T-cell (primary cell): ENCODE measurements around the gene EEF1A1. TPM values are rescaled to one million over a fixed set of nuclear protein-coding genes. Genes with fewer than 3 reads are reported as not detected.

Experiments used
- ATAC-seq, 4 experiments: fragments of 200-7000 bp in 3 of 4; fragments of 150-1000 bp in 1 of 4; cut with Tn5 transposase; replicated peaks in 1 of 4; 1 replicate in 3 of 4; 2 replicates in 1 of 4; pipeline ENCODE4 v1.10.0; 2021; ENCODE audit warnings: moderate library complexity in 3 of 4, mild to moderate bottlenecking in 2 of 4, moderate number of reproducible peaks in 1 of 4
- CTCF ChIA-PET, 2 donors: fragments of 300-600 bp; sonication (Branson Sonifier 250); formaldehyde crosslinking; loops; one replicate each; lab custom pipeline; 2022; ENCODE audit warnings: antibody characterized with exemption in 2 of 2; lab: Charles Lee
- POLR2A ChIA-PET, 2 donors: fragments of 300-600 bp; sonication (Branson Sonifier 250); formaldehyde crosslinking; loops; one replicate each; lab custom pipeline; 2022; ENCODE audit warnings: antibody characterized with exemption in 2 of 2; lab: Charles Lee
- DNase-seq, 35 experiments: peaks; one replicate each; pipeline versions ENCODE4 v3.0.0 to v3.0.0-alpha.2; 2013 to 2023
- H3K27ac ChIP-seq: one replicate; pipeline ENCODE4 v1.5.1; 2013; ENCODE audit warnings: low read length
- H3K27me3 ChIP-seq, 2 experiments: replicated peaks in 1 of 2; 1 replicate in 1 of 2; 2 replicates in 1 of 2; pipeline versions ENCODE4 v1.6.1 to v1.7.0; 2013; ENCODE audit warnings: low read length in 1 of 2, mixed read lengths in 1 of 2; ENCODE audit not compliant: control insufficient read depth in 2 of 2, insufficient read depth in 2 of 2; ENCODE audit errors: extremely low read depth in 1 of 2
- H3K36me3 ChIP-seq, 2 donors: 1 replicate in 1 of 2; 2 replicates in 1 of 2; pipeline versions ENCODE4 v1.6.1 to v1.7.0; 2013; ENCODE audit warnings: low read length in 1 of 2; ENCODE audit not compliant: control insufficient read depth in 2 of 2, insufficient read depth in 1 of 2; ENCODE audit errors: extremely low read depth in 1 of 2
- H3K4me1 ChIP-seq, 2 experiments: 1 replicate in 1 of 2; 2 replicates in 1 of 2; pipeline versions ENCODE4 v1.6.1 to v1.7.0; 2013; ENCODE audit warnings: low read length in 2 of 2, mixed read lengths in 1 of 2; ENCODE audit not compliant: insufficient read depth in 2 of 2, control insufficient read depth in 1 of 2; ENCODE audit errors: extremely low read depth in 1 of 2
- H3K4me3 ChIP-seq, 2 donors: 1 replicate in 1 of 2; 2 replicates in 1 of 2; pipeline versions ENCODE4 v1.5.1 to v1.7.0; 2013; ENCODE audit warnings: mild to moderate bottlenecking in 2 of 2, low read length in 1 of 2, moderate library complexity in 1 of 2; ENCODE audit not compliant: control insufficient read depth in 1 of 2; ENCODE audit errors: extremely low read depth in 1 of 2
- H3K9me3 ChIP-seq: 2 replicates; pipeline ENCODE4 v1.7.0; 2013
- H3K27ac Mint-ChIP-seq, 2 donors: one replicate each; pipeline ENCODE4 v1.8.0; 2020 to 2021; ENCODE audit warnings: mild to moderate bottlenecking in 2 of 2, mixed read lengths in 2 of 2
- H3K27me3 Mint-ChIP-seq, 2 donors: one replicate each; pipeline ENCODE4 v1.8.0; 2021 to 2022; ENCODE audit warnings: mixed read lengths in 2 of 2
- H3K36me3 Mint-ChIP-seq: one replicate; pipeline ENCODE4 v1.8.0; 2021; ENCODE audit warnings: mixed read lengths
- H3K4me1 Mint-ChIP-seq, 3 donors: one replicate each; pipeline ENCODE4 v1.8.0; 2020 to 2022; ENCODE audit warnings: mixed read lengths in 3 of 3, mild to moderate bottlenecking in 1 of 3
- H3K4me3 Mint-ChIP-seq, 3 donors: one replicate each; pipeline ENCODE4 v1.8.0; 2020 to 2022; ENCODE audit warnings: mild to moderate bottlenecking in 3 of 3, mixed read lengths in 3 of 3, moderate library complexity in 3 of 3
- H3K9me3 Mint-ChIP-seq, 3 donors: one replicate each; pipeline ENCODE4 v1.8.0; 2020 to 2022; ENCODE audit warnings: mixed read lengths in 3 of 3
- WGBS: methylation state at CpG from one replicate; pipeline ENCODE4 v1.1.5; 2013; ENCODE audit warnings: missing lambda C conversion rate; ENCODE audit not compliant: insufficient coverage; 5-methylcytosine and 5-hydroxymethylcytosine counted together
- total RNA-seq, 35 experiments: library from RNA in 6 of 35; stranded (reverse) in 6 of 35; fragments of 120-200 nt in 1 of 35; gene quantifications; one replicate each; pipeline versions ENCODE4 v1.2.1 to v1.2.4 and lab custom pipeline; 2013 to 2026

The EEF1A1 gene
- total RNA-seq, 5 donors from 2014 or later (not counting 1 experiment from before 2014, with no cell fraction given), result 14,142 to 15,123 (median 14,655) TPM

GRCh38 chr6:73525546-73526330 is 4.9 kb upstream of the EEF1A1 start:
- Histone ChIP-seq H3K4me3 (no peak overlapping the region), H3K27me3 (no peaks in the 10 kb centered on the region), H3K9me3 (no peaks in the 10 kb centered on the region), H3K27ac (no peak overlapping the region), H3K4me1 (peaks cover 16 to 21% of the 10 kb centered on the region in 2 experiments), H3K36me3 (no peaks in the 10 kb centered on the region)
- ATAC-seq (no peak), DNase-seq (no peak)
- ChIA-PET CTCF (interaction anchor here (0.6 to 1.4 kb wide), 4 partner anchors 10 to 133 kb away, joined by 3 to 5 read pairs (median 4); no protein-coding TSS in a partner anchor), POLR2A (interaction anchor here (0.5 to 1.0 kb wide), 2 partner anchors 55 to 73 kb away, joined by 3 read pairs; no protein-coding TSS in a partner anchor)
- H3K4me1 Mint-ChIP-seq, result peaks cover 22 to 27% (median 22%) of the 10 kb centered on the region in 3 donors
- WGBS, result 71% methylated on average over 1 of the region's 3 CpGs
- H3K36me3 Mint-ChIP-seq, result peaks cover 5% of the 10 kb centered on the region
- H3K27me3 Mint-ChIP-seq, result no peaks in the 10 kb centered on the region
- no peaks in the 10 kb centered on the region for H3K9me3 Mint-ChIP-seq
- H3K4me3 Mint-ChIP-seq, result no peak overlapping the region
- no peak overlapping the region for H3K27ac Mint-ChIP-seq

GRCh38 chr6:73523434-73524123 is 2.7 kb upstream of the EEF1A1 start:
- POLR2A ChIA-PET, result interaction anchor here (0.5 to 2.1 kb wide), 9 partner anchors 8 to 170 kb away, joined by 3 to 10 read pairs (median 3); no protein-coding TSS in a partner anchor
- H3K27ac ChIP-seq, result peak overlapping the region; percentile 100
- Mint-ChIP-seq H3K4me1 (peaks cover 38 to 45% (median 39%) of the 10 kb centered on the region in 3 donors), H3K27me3 (no peaks in the 10 kb centered on the region), H3K9me3 (no peaks in the 10 kb centered on the region), H3K4me3 (peak overlapping the region; percentile 95 to 97 (median 96)), H3K36me3 (peaks cover 25% of the 10 kb centered on the region), H3K27ac (peak overlapping the region; percentile 96 to 98)
- H3K4me1 ChIP-seq, result peaks cover 26 to 39% of the 10 kb centered on the region in 2 experiments
- peaks cover 0 to 15% of the 10 kb centered on the region in 2 donors for H3K36me3 ChIP-seq
- no peaks in the 10 kb centered on the region for H3K9me3 ChIP-seq
- H3K4me3 ChIP-seq, result peak overlapping the region; percentile 73 to 100
- DNase-seq, result peak; percentile 49 to 84 (median 67)
- WGBS, result under 1% methylated on average over 41 of the region's 50 CpGs
- ATAC-seq, result peak; percentile 34 to 49 (median 45)
- CTCF ChIA-PET, result interaction anchor here in 1 of 2 donors (1.1 to 3.6 kb wide), 5 partner anchors 8 to 130 kb away, joined by 3 to 27 read pairs (median 3); partner anchors contain the start of gene SLC17A5
- no peaks in the 10 kb centered on the region for H3K27me3 ChIP-seq

GRCh38 chr6:73521351-73521985 is 636 bp upstream of the EEF1A1 start:
- no peaks in the 10 kb centered on the region for H3K9me3 Mint-ChIP-seq
- peak overlapping the region; percentile 96 to 98 for H3K27ac Mint-ChIP-seq
- Histone ChIP-seq H3K36me3 (peaks cover 0 to 33% of the 10 kb centered on the region in 2 donors), H3K9me3 (no peaks in the 10 kb centered on the region), H3K27me3 (no peaks in the 10 kb centered on the region), H3K4me1 (peaks cover 37 to 53% of the 10 kb centered on the region in 2 experiments), H3K4me3 (peak overlapping the region; percentile 87 to 100), H3K27ac (peak overlapping the region; percentile 100)
- no peaks in the 10 kb centered on the region for H3K27me3 Mint-ChIP-seq
- ATAC-seq (peak; percentile 45 to 53 (median 52)), DNase-seq (peak in 6 of 35 experiments; percentile 48 to 74 (median 66))
- peak overlapping the region; percentile 95 to 97 (median 96) for H3K4me3 Mint-ChIP-seq
- ChIA-PET POLR2A (interaction anchor here (0.5 to 2.2 kb wide), 16 partner anchors 8 to 1762 kb away, joined by 3 to 30 read pairs (median 4); partner anchors contain the start of gene MTO1 (in 2 of the 2)), CTCF (interaction anchor here (0.6 to 3.6 kb wide), 10 partner anchors 8 to 131 kb away, joined by 3 to 27 read pairs (median 4); partner anchors contain the start of gene MTO1 (in 1 of the 2))
- WGBS, result 0% methylated on average over 24 of the region's 36 CpGs
- H3K36me3 Mint-ChIP-seq, result peaks cover 43% of the 10 kb centered on the region
- peaks cover 57 to 63% (median 57%) of the 10 kb centered on the region in 3 donors for H3K4me1 Mint-ChIP-seq

- CTCF ChIA-PET, result interaction anchor here in 1 of 2 donors (0.6 to 1.1 kb wide), 4 partner anchors 59 to 135 kb away, joined by 3 to 6 read pairs (median 3); partner anchors contain the start of gene MTO1
Observed at GRCh38 chr6:73519926-73520687, 725 bp downstream of the EEF1A1 start.

More at GRCh38 chr6:73519926-73520687, 725 bp downstream of the EEF1A1 start:
- WGBS, result under 1% methylated on average over 50 of the region's 56 CpGs
- Mint-ChIP-seq H3K9me3 (no peaks in the 10 kb centered on the region), H3K4me1 (peaks cover 71 to 77% (median 71%) of the 10 kb centered on the region in 3 donors), H3K27ac (peak overlapping the region; percentile 96 to 98), H3K4me3 (peak overlapping the region; percentile 95 to 97 (median 96)), H3K27me3 (no peaks in the 10 kb centered on the region), H3K36me3 (peaks cover 50% of the 10 kb centered on the region)
- peaks cover 40 to 63% of the 10 kb centered on the region in 2 experiments for H3K4me1 ChIP-seq
- H3K27ac ChIP-seq, result peak overlapping the region; percentile 100
- no peaks in the 10 kb centered on the region for H3K9me3 ChIP-seq
- peak; percentile 50 to 89 (median 70) for DNase-seq
- POLR2A ChIA-PET, result interaction anchor here (0.5 to 1.3 kb wide), 17 partner anchors 12 to 1756 kb away, joined by 3 to 19 read pairs (median 4); partner anchors contain the start of gene MTO1 (in 2 of the 2)
- peak; percentile 20 to 27 (median 26) for ATAC-seq
- H3K27me3 ChIP-seq, result no peaks in the 10 kb centered on the region
- peak overlapping the region; percentile 99 to 100 for H3K4me3 ChIP-seq
- H3K36me3 ChIP-seq, result peaks cover 0 to 46% of the 10 kb centered on the region in 2 donors
